NT2/D1 (cell line): ENCODE results near the gene PEDS1.

Experiments
- SUZ12 ChIP-seq: IDR thresholded peaks from 2 replicates; pipeline ENCODE4 v1.6.1; 2011; ENCODE audit not compliant: insufficient read length, insufficient read depth; ENCODE audit errors: extremely low read depth
- YY1 ChIP-seq: IDR thresholded peaks from 2 replicates; pipeline ENCODE4 v1.6.1; 2011; ENCODE audit not compliant: insufficient read length, insufficient read depth
- ZNF274 ChIP-seq: IDR thresholded peaks from 2 replicates; pipeline ENCODE4 v1.6.1; 2011; ENCODE audit warnings: mild to moderate bottlenecking, low read depth, low read length

- TF ChIP-seq ZNF274, result no peak
- no peak for TF ChIP-seq SUZ12
- no peak for TF ChIP-seq YY1
Measured at GRCh38 chr20:50202677-50203076, 49.2 kb upstream of the PEDS1 start.
